DOHH2 (cell line): ENCODE results near the gene RUSC1.

Experiments
- H3F3A ChIP-seq: fragments of 200-600 bp; sonication (generic), shearing (Covaris generic); 2 replicates; pipeline ENCODE4 v1.6.0; 2016; ENCODE audit warnings: antibody characterized with exemption, mild to moderate bottlenecking; ENCODE audit not compliant: control insufficient read depth, insufficient read depth
- H3K27ac ChIP-seq: fragments of 200-600 bp; sonication (generic); 2 replicates; pipeline ENCODE4 v1.5.1; 2014; ENCODE audit warnings: low read depth, mild to moderate bottlenecking, low read length, moderate library complexity
- H3K27me3 ChIP-seq: fragments of 200-600 bp; sonication (generic); 2 replicates; pipeline ENCODE4 v1.6.1; 2014; ENCODE audit warnings: mild to moderate bottlenecking, low read length, mixed read lengths; ENCODE audit not compliant: control insufficient read depth
- H3K36me3 ChIP-seq: fragments of 200-600 bp; sonication (generic); 2 replicates; pipeline ENCODE4 v1.6.1; 2014; ENCODE audit warnings: mild to moderate bottlenecking, low read length, moderate library complexity, mixed read lengths; ENCODE audit not compliant: control insufficient read depth
- H3K4me1 ChIP-seq: fragments of 200-600 bp; sonication (generic); 2 replicates; pipeline ENCODE4 v1.6.1; 2014; ENCODE audit warnings: mild to moderate bottlenecking, low read length, mixed read lengths; ENCODE audit not compliant: control insufficient read depth
- H3K4me2 ChIP-seq: fragments of 200-600 bp; sonication (generic); 2 replicates; pipeline ENCODE4 v1.6.0; 2014; ENCODE audit warnings: mild to moderate bottlenecking, low read length, moderate library complexity
- H3K4me3 ChIP-seq: fragments of 200-600 bp; sonication (generic); 2 replicates; pipeline ENCODE4 v1.5.1; 2014; ENCODE audit warnings: mild to moderate bottlenecking, low read length, mixed read lengths
- H3K79me2 ChIP-seq: fragments of 200-600 bp; sonication (generic); 2 replicates; pipeline ENCODE4 v1.6.1; 2014; ENCODE audit warnings: mild to moderate bottlenecking, low read length, mixed read lengths; ENCODE audit not compliant: control insufficient read depth
- H3K9me2 ChIP-seq: fragments of 200-600 bp; sonication (generic); replicated peaks from 2 replicates; pipeline ENCODE4 v1.6.1; 2014; ENCODE audit warnings: mild to moderate bottlenecking, low read length, mixed read lengths; ENCODE audit not compliant: control insufficient read depth
- H3K9me3 ChIP-seq: fragments of 200-600 bp; sonication (generic); 2 replicates; pipeline ENCODE4 v1.6.1; 2014; ENCODE audit warnings: antibody characterized with exemption, low read length, mixed read lengths; ENCODE audit not compliant: control insufficient read depth, insufficient read depth
- H4K20me1 ChIP-seq: fragments of 200-600 bp; sonication (generic); 2 replicates; pipeline ENCODE4 v1.6.0; 2014; ENCODE audit warnings: low read depth, mild to moderate bottlenecking, antibody characterized with exemption, low read length, moderate library complexity; ENCODE audit not compliant: control insufficient read depth, insufficient read depth
- EZH2phosphoT487 ChIP-seq: fragments of 200-600 bp; sonication (generic); IDR thresholded peaks from 2 replicates; pipeline ENCODE4 v1.6.1; 2017; ENCODE audit warnings: borderline replicate concordance, mild to moderate bottlenecking, antibody characterized with exemption, low read length, moderate library complexity, mixed read lengths
- TF ChIP-seq, protein P1 (sequence below): fragments of 200-600 bp; sonication (generic); IDR thresholded peaks from one replicate; pipeline ENCODE4 v1.5.1; 2014; ENCODE audit warnings: antibody characterized with exemption, mild to moderate bottlenecking, low read depth, low read length; ENCODE audit not compliant: poor library complexity, severe bottlenecking

The RUSC1 gene

GRCh38 chr1:155273343-155274245, 47.1 kb upstream of the RUSC1 start, which contains the start of gene CLK2:
Gene CLK2, minus strand, starts transcription at chr1:155273504. Its CDS starts 2,527 bp downstream, at chr1:155270977.
- H4K20me1 ChIP-seq = peaks cover 5% of the 10 kb centered on the region; the same call in 1 of the 2 replicates
- H3K27ac ChIP-seq = peak within 1 kb of the TSS; percentile 59

GRCh38 chr1:155277070-155277901, 43.4 kb upstream of the RUSC1 start, which contains the start of gene HCN3:
Gene HCN3, plus strand, starts transcription at chr1:155277463. Its CDS starts 128 bp downstream, at chr1:155277591.
- Histone ChIP-seq H3F3A (peaks cover 15% of the 10 kb centered on the region), H3K9me2 (no peaks in the 10 kb centered on the region), H3K4me3 (peak within 1 kb of the TSS; percentile 96), H3K79me2 (peaks cover 32% of the 10 kb centered on the region), H3K27ac (peak within 1 kb of the TSS; percentile 47), H3K36me3 (peaks cover 21% of the 10 kb centered on the region), H3K4me2 (peak within 1 kb of the TSS; percentile 97), H4K20me1 (peaks cover 4% of the 10 kb centered on the region; the same call in 1 of the 2 replicates), H3K27me3 (no peaks in the 10 kb centered on the region), H3K9me3 (no peaks in the 10 kb centered on the region), H3K4me1 (peaks cover 40% of the 10 kb centered on the region)
- TF ChIP-seq, protein P1, sequence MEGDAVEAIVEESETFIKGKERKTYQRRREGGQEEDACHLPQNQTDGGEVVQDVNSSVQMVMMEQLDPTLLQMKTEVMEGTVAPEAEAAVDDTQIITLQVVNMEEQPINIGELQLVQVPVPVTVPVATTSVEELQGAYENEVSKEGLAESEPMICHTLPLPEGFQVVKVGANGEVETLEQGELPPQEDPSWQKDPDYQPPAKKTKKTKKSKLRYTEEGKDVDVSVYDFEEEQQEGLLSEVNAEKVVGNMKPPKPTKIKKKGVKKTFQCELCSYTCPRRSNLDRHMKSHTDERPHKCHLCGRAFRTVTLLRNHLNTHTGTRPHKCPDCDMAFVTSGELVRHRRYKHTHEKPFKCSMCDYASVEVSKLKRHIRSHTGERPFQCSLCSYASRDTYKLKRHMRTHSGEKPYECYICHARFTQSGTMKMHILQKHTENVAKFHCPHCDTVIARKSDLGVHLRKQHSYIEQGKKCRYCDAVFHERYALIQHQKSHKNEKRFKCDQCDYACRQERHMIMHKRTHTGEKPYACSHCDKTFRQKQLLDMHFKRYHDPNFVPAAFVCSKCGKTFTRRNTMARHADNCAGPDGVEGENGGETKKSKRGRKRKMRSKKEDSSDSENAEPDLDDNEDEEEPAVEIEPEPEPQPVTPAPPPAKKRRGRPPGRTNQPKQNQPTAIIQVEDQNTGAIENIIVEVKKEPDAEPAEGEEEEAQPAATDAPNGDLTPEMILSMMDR = peak; percentile 72
- no peak for TF ChIP-seq EZH2phosphoT487

More at GRCh38 chr1:155273343-155274245, 47.1 kb upstream of the RUSC1 start, which contains the start of gene CLK2:
- H3K4me1 ChIP-seq = peaks cover 38% of the 10 kb centered on the region
- H3K9me3 ChIP-seq = no peaks in the 10 kb centered on the region
- H3K9me2 ChIP-seq = no peaks in the 10 kb centered on the region
- H3K4me3 ChIP-seq = peak within 1 kb of the TSS; percentile 80
- no peaks in the 10 kb centered on the region for H3K27me3 ChIP-seq
- peaks cover 16% of the 10 kb centered on the region for H3F3A ChIP-seq
- H3K79me2 ChIP-seq = peaks cover 52% of the 10 kb centered on the region
- H3K4me2 ChIP-seq = peak within 1 kb of the TSS; percentile 93
- TF ChIP-seq, protein P1 = no peak
- TF ChIP-seq EZH2phosphoT487 = no peak
- H3K36me3 ChIP-seq = peaks cover 45% of the 10 kb centered on the region

GRCh38 chr1:155277902-155278688, 42.6 kb upstream of the RUSC1 start:
- peaks cover 19% of the 10 kb centered on the region for H3K36me3 ChIP-seq
- peak overlapping the region; percentile 96 for H3K4me3 ChIP-seq
- H3F3A ChIP-seq = peaks cover 15% of the 10 kb centered on the region
- peaks cover 24% of the 10 kb centered on the region for H3K79me2 ChIP-seq
- TF ChIP-seq, protein P1 = peak; percentile 64
- TF ChIP-seq EZH2phosphoT487 = no peak
- peak overlapping the region; percentile 47 for H3K27ac ChIP-seq
- H3K9me3 ChIP-seq = no peaks in the 10 kb centered on the region
- peaks cover 37% of the 10 kb centered on the region for H3K4me1 ChIP-seq
- H4K20me1 ChIP-seq = no peaks in the 10 kb centered on the region
- peak overlapping the region; percentile 97 for H3K4me2 ChIP-seq
- H3K27me3 ChIP-seq = no peaks in the 10 kb centered on the region
- H3K9me2 ChIP-seq = no peaks in the 10 kb centered on the region
